Measurements from ENCODE around the gene CNOT2. TPM values are rescaled to one million over a fixed set of nuclear protein-coding genes. Genes with fewer than 3 reads are reported as not detected.

CNOT2 gene
- total and polyA plus RNA-seq, 2 experiments from 2014 or later: 110 to 152 TPM

- TF ChIP-seq CTCF (conservative IDR thresholded peaks at IDR 0.05; ENCODE audit: low read depth in 2 of 2) (no peak), EZH2 (IDR thresholded peaks at IDR 0.05; ENCODE audit: low read depth, unreplicated experiment) (no peak), ZNF462 (CRISPR knock-in tag; IDR thresholded peaks at IDR 0.05) (no peak)
These were observed 40.0 kb downstream of the CNOT2 start (continued) for GRCh38 chr12:70283232-70283631.

- H4K20me1 ChIP-seq (replicated peaks; ENCODE audit: insufficient read depth): peaks cover 6% of the 10 kb centered on the region; the same call in 1 of the 2 replicates
- no peaks in the 10 kb centered on the region for H3K27me3 ChIP-seq (ENCODE audit: insufficient read depth)
- H3K4me2 ChIP-seq: 0 out of 2 replicates have a peak overlapping the region, but pooled peaks have one; percentile 55
- H3K79me2 ChIP-seq (replicated peaks; ENCODE audit: insufficient read depth): peaks cover 92% of the 10 kb centered on the region
- DNase-seq (ENCODE audit: low spot score) (no peak), ATAC-seq (no peak)
- Mint-ChIP-seq H3K4me3 (no peak overlapping the region; the same call in 2 of the 3 replicates), H3K36me3 (ENCODE audit: low read depth) (peaks cover 22% of the 10 kb centered on the region; the same call in 2 of the 3 replicates), H3K4me1 (peaks cover 42% of the 10 kb centered on the region), H3K27me3 (ENCODE audit: insufficient read depth, low read depth, poor library complexity) (no peaks in the 10 kb centered on the region), H3K27ac (peak overlapping the region; percentile 94), H3K9me3 (no peaks in the 10 kb centered on the region)
- H3K9me2 ChIP-seq (ENCODE audit: insufficient read depth): no peaks in the 10 kb centered on the region
- peaks cover 38% of the 10 kb centered on the region for H3K4me1 ChIP-seq (ENCODE audit: insufficient read depth)
- no peak overlapping the region for H2AFZ ChIP-seq
- no peak overlapping the region for H3K4me3 ChIP-seq
- H3F3A ChIP-seq (replicated peaks; ENCODE audit: low read depth): no peaks in the 10 kb centered on the region
- peak overlapping the region; percentile 57; the same call in 1 of the 2 replicates for H3K27ac ChIP-seq (ENCODE audit: low read depth)
- H3K36me3 ChIP-seq (ENCODE audit: insufficient read depth): no peaks in the 10 kb centered on the region
- TF ChIP-seq NANOG (IDR thresholded peaks at IDR 0.05; ENCODE audit: borderline replicate concordance): no peak
- no peak for TF ChIP-seq JUNB (IDR thresholded peaks at IDR 0.05; ENCODE audit: unreplicated experiment)
- no peak for TF ChIP-seq CTCF (conservative IDR thresholded peaks at IDR 0.05; ENCODE audit: low read depth in 2 of 2)
- TF ChIP-seq EZH2phosphoT487 (IDR thresholded peaks at IDR 0.05; ENCODE audit: unreplicated experiment): no peak
- TF ChIP-seq ZNF331 (CRISPR knock-in tag; IDR thresholded peaks at IDR 0.05; ENCODE audit: low read depth): no peak
- TF ChIP-seq ETS1 (IDR thresholded peaks at IDR 0.05): no peak
- TF ChIP-seq ZNF114 (CRISPR knock-in tag; IDR thresholded peaks at IDR 0.05): no peak
- no peak for TF ChIP-seq POLR2AphosphoS5 (IDR thresholded peaks at IDR 0.05; ENCODE audit: low read depth)
These were observed 45.6 kb downstream of the CNOT2 start for GRCh38 chr12:70288817-70289216.
